ENCODE results near the gene BET1. TPM values are rescaled to one million over a fixed set of nuclear protein-coding genes. Genes with fewer than 3 reads are reported as not detected.
A peak's percentile ranks its signal among the peaks of the same experiment; 100 is the strongest.

The BET1 gene
- total RNA-seq, 4 donors from 2014 or later = 15.3 to 24.9 (median 20.0) TPM

DNA sequence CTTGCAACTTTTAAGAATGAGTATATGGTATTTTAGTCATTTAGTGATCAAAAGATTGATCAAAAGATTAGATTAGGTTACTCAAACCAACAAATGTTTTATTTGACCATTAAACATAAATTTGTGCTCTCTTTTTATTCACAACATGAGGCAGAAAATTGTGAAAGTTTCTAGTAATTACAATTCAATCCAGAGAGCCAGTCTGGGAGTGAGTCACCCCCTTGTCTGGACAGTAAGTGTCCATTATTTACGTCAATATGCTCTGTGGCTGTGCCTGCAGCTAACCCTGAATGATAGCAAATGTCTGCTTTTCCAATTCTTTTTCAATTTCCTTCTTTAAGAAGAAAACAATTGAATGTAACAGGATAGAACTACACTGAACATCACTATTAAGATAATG lies 54.7 kb downstream of the BET1 start:
- no peak for DNase-seq (ENCODE audit: low spot score in 2 of 2)

DNA sequence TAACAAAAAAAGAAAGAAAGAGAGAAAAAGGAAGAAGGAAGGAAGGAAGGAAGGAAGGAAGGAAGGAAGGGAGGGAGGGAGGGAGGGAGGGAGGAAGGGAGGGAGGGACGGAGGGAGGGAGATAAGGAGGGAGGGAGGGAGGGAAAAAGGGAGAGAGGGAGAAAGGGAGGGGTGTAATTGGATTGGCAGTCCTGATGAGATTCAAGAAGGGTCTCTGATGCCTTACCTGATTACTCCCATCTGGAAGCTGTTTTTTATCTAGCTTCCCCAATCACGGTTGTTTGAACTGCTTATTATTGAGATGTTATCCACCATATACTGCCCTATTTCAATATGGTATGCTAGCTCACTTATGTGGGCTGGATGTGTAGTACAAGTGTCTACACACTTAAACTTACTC lies 55.3 kb downstream of the BET1 start:
- Histone ChIP-seq H3K27ac (no peak overlapping the region), H3K9me3 (no peaks in the 10 kb centered on the region), H3K4me1 (peaks cover 0 to 7% (median 0%) of the 10 kb centered on the region in 4 donors), H3K36me3 (no peaks in the 10 kb centered on the region), H3K27me3 (no peaks in the 10 kb centered on the region), H3K4me3 (no peak overlapping the region)
- no peak for DNase-seq (ENCODE audit: low spot score in 2 of 2)
- 73 to 85% methylated on average over 2 of the region's 2 CpGs for WGBS, 2 donors
- TF ChIP-seq POLR2A (IDR thresholded peaks at IDR 0.05) = no peak
- TF ChIP-seq, protein P1, sequence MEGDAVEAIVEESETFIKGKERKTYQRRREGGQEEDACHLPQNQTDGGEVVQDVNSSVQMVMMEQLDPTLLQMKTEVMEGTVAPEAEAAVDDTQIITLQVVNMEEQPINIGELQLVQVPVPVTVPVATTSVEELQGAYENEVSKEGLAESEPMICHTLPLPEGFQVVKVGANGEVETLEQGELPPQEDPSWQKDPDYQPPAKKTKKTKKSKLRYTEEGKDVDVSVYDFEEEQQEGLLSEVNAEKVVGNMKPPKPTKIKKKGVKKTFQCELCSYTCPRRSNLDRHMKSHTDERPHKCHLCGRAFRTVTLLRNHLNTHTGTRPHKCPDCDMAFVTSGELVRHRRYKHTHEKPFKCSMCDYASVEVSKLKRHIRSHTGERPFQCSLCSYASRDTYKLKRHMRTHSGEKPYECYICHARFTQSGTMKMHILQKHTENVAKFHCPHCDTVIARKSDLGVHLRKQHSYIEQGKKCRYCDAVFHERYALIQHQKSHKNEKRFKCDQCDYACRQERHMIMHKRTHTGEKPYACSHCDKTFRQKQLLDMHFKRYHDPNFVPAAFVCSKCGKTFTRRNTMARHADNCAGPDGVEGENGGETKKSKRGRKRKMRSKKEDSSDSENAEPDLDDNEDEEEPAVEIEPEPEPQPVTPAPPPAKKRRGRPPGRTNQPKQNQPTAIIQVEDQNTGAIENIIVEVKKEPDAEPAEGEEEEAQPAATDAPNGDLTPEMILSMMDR (IDR thresholded peaks at IDR 0.05) = no peak
- no peak for TF ChIP-seq EP300 (IDR thresholded peaks at IDR 0.05)

More for the DNA sequence above, 54.7 kb downstream of the BET1 start:
- peaks cover 0 to 5% (median 0%) of the 10 kb centered on the region in 4 donors for H3K4me1 ChIP-seq
- 58 to 74% methylated on average over 1 of the region's 1 CpG for WGBS, 2 donors
- H3K9me3 ChIP-seq = no peaks in the 10 kb centered on the region
- no peak for TF ChIP-seq EP300 (IDR thresholded peaks at IDR 0.05)
- no peak for TF ChIP-seq POLR2A (IDR thresholded peaks at IDR 0.05)
- TF ChIP-seq, protein P1 (IDR thresholded peaks at IDR 0.05) = no peak
- H3K27ac ChIP-seq = no peak overlapping the region
- H3K27me3 ChIP-seq = no peaks in the 10 kb centered on the region
- H3K36me3 ChIP-seq = no peaks in the 10 kb centered on the region
- no peak overlapping the region for H3K4me3 ChIP-seq

DNA sequence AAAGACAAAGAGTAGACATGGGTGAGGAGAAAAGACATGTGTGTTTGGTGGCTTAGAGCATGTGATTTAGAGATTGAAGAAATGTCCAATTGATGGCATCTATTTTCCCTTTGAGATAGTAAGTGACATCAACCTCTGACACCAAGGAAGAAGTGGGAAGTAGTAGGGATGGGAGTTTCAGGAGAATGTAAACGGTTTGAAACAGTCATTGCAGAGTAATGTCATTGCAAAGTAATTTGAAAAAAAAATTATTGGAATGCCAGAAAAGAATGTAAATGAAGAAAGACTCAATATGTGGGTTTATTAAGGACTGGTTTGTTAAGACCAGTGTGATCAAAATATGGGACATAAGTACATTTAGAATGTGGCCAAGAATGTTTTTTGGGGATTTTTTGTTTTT lies 56.0 kb downstream of the BET1 start:
- TF ChIP-seq EP300 (IDR thresholded peaks at IDR 0.05) (no peak), POLR2A (IDR thresholded peaks at IDR 0.05) (no peak)
- TF ChIP-seq, protein P1 (IDR thresholded peaks at IDR 0.05) = no peak
- Histone ChIP-seq H3K9me3 (no peaks in the 10 kb centered on the region), H3K36me3 (no peaks in the 10 kb centered on the region), H3K4me1 (peaks cover 0 to 7% (median 0%) of the 10 kb centered on the region in 4 donors), H3K27ac (no peak overlapping the region), H3K27me3 (no peaks in the 10 kb centered on the region), H3K4me3 (no peak overlapping the region)
- 38 to 53% methylated on average over 1 of the region's 1 CpG for WGBS, 2 donors
- no peak for DNase-seq (ENCODE audit: low spot score in 2 of 2)

DNA sequence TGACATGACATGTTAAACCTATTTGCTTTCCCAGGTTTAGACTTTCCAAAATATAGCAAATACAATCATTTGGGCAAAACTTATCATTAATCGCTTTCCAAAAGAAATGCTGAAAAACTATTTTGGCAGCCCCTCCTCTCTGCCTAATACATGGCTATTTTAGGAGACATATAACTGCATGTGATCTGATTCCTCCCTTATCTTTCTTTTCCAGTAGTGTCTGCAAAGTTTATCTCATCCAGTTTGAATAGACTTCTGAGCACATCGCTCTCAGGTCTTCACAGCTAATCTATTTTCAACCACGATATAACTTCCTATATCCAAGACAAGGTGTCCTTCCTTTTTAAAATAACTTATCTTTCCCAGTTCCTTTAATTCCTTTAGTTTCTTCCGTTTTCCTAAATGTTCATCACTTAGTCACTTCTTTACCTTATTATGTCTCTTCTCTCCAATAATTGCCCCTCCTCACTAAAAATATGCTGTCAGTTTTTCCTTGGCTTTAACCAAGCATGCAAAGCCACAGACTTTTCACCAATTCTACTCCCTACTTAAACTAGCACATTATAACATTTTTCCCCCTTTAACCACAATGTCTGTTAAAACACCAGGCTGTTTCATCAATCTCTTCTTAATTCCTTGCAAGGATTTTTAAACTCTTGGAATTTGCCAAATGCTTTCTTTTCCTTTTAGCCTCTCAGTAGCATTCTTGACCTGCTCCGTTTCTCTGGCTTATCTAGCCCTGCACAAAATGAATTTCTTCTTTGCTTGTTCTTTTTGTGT lies 58.2 kb downstream of the BET1 start:
- DNase-seq (ENCODE audit: low spot score in 2 of 2) = no peak
- peaks cover 0 to 7% (median 0%) of the 10 kb centered on the region in 4 donors for H3K4me1 ChIP-seq
- H3K27ac ChIP-seq = peak overlapping the region in 1 of 4 donors; percentile 27
- no peaks in the 10 kb centered on the region for H3K9me3 ChIP-seq
- no peaks in the 10 kb centered on the region for H3K36me3 ChIP-seq
- H3K27me3 ChIP-seq = no peaks in the 10 kb centered on the region
- TF ChIP-seq, protein P1 (IDR thresholded peaks at IDR 0.05) = no peak
- TF ChIP-seq POLR2A (IDR thresholded peaks at IDR 0.05) (no peak), EP300 (IDR thresholded peaks at IDR 0.05) (no peak)
- WGBS, 2 donors = 59 to 65% methylated on average over 5 of the region's 5 CpGs
- H3K4me3 ChIP-seq = no peak overlapping the region

DNA sequence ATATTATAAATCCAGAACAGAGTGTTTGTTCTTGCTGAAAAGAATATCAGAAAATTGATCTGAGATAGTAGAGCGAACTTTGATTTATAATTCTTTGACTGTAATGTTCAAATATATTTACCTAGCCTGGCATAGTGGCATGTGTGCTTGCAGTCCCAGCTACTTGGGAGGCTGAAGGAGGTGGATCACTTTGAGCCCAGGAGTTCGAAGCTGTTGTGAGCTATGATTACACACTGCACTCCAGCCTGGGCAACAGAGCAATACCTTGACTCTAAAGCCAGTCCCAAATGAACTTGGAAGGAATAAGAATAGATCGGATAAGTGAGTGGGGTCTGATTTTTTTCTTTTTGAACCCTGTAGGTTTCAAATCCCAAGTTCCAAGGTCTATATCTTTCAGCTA lies 59.1 kb downstream of the BET1 start:
- H3K27me3 ChIP-seq = no peaks in the 10 kb centered on the region
- no peak overlapping the region for H3K4me3 ChIP-seq
- TF ChIP-seq EP300 (IDR thresholded peaks at IDR 0.05) (no peak), POLR2A (IDR thresholded peaks at IDR 0.05) (no peak)
- TF ChIP-seq, protein P1 (IDR thresholded peaks at IDR 0.05) = no peak
- WGBS, 2 donors = 25 to 39% methylated on average over 3 of the region's 3 CpGs
- peak overlapping the region in 1 of 4 donors; percentile 27 for H3K27ac ChIP-seq
- no peaks in the 10 kb centered on the region for H3K9me3 ChIP-seq
- no peaks in the 10 kb centered on the region for H3K36me3 ChIP-seq
- peaks cover 0 to 7% (median 0%) of the 10 kb centered on the region in 4 donors for H3K4me1 ChIP-seq
- DNase-seq (ENCODE audit: low spot score in 2 of 2) = no peak

Measured in tibial nerve (tissue), 4 donors.